WI38 (cell line): ENCODE data around the gene TRUB2.
A peak's percentile ranks its signal among the peaks of the same experiment; 100 is the strongest.

ENCODE experiments used
- H3K4me3 ChIP-seq: 2 replicates; pipeline ENCODE4 v1.5.1; 2011; ENCODE audit warnings: low read depth, mild to moderate bottlenecking, control low read depth, low read length
- CTCF ChIP-seq: IDR thresholded peaks from 2 replicates; pipeline ENCODE4 v1.5.1; 2012; ENCODE audit warnings: low read depth, mild to moderate bottlenecking, control low read depth, low read length

Gene TRUB2

GRCh38 chr9:128349772-128350171 is 27.5 kb upstream of the TRUB2 start:
- TF ChIP-seq CTCF, result no peak
- no peak overlapping the region for H3K4me3 ChIP-seq

GRCh38 chr9:128349125-128349524 is 26.9 kb upstream of the TRUB2 start:
- TF ChIP-seq CTCF, result no peak

GRCh38 chr9:128344931-128345605 is 22.8 kb upstream of the TRUB2 start:
- TF ChIP-seq CTCF, result no peak
- no peak overlapping the region for H3K4me3 ChIP-seq

More at GRCh38 chr9:128349125-128349524, 26.9 kb upstream of the TRUB2 start:
- H3K4me3 ChIP-seq, result no peak overlapping the region

GRCh38 chr9:128343855-128344254 is 21.6 kb upstream of the TRUB2 start:
- TF ChIP-seq CTCF, result no peak
- no peak overlapping the region for H3K4me3 ChIP-seq

- no peak overlapping the region for H3K4me3 ChIP-seq
- no peak for TF ChIP-seq CTCF
These were observed 20.9 kb upstream of the TRUB2 start for GRCh38 chr9:128342971-128343680.

- H3K4me3 ChIP-seq, result peak overlapping the region; percentile 79
- TF ChIP-seq CTCF, result peak; percentile 50
These were observed 19.2 kb upstream of the TRUB2 start for GRCh38 chr9:128341435-128341849.
